HUES64 (cell line): ENCODE results near the gene COLGALT1.

Source experiments
- H3K27ac ChIP-seq: 2 replicates; pipeline ENCODE4 v1.7.0; 2013; ENCODE audit warnings: low read depth, low read length, inconsistent platforms
- H3K27me3 ChIP-seq: 2 replicates; pipeline ENCODE4 v1.6.1; 2013; ENCODE audit warnings: mild to moderate bottlenecking, low read length; ENCODE audit not compliant: insufficient read depth
- H3K36me3 ChIP-seq: 2 replicates; pipeline ENCODE4 v1.6.1; 2013; ENCODE audit warnings: mild to moderate bottlenecking, low read length; ENCODE audit not compliant: insufficient read depth
- H3K4me1 ChIP-seq: 2 replicates; pipeline ENCODE4 v1.6.1; 2013; ENCODE audit warnings: mild to moderate bottlenecking, low read length, moderate library complexity; ENCODE audit not compliant: insufficient read depth
- H3K4me3 ChIP-seq: 2 replicates; pipeline ENCODE4 v1.5.1; 2013; ENCODE audit warnings: mild to moderate bottlenecking, low read length, moderate library complexity
- H3K9ac ChIP-seq: 2 replicates; pipeline ENCODE4 v1.6.1; 2013; ENCODE audit warnings: mild to moderate bottlenecking, low read depth, low read length
- H3K9me3 ChIP-seq: 2 replicates; pipeline ENCODE4 v1.6.1; 2013; ENCODE audit warnings: low read depth, low read length; ENCODE audit not compliant: insufficient read depth
- WGBS: fragments of 150-250, 120-280 bp; methylation state at CpG from one replicate; pipeline ENCODE4 v1.1.7; 2013; ENCODE audit warnings: missing lambda C conversion rate; 5-methylcytosine and 5-hydroxymethylcytosine counted together

The COLGALT1 gene

GRCh38 chr19:17625980-17626379, 70.5 kb downstream of the COLGALT1 start:
- Histone ChIP-seq H3K9me3 (no peaks in the 10 kb centered on the region), H3K27ac (no peak overlapping the region), H3K4me1 (no peaks in the 10 kb centered on the region), H3K9ac (no peak overlapping the region), H3K36me3 (peaks cover 46% of the 10 kb centered on the region), H3K27me3 (no peaks in the 10 kb centered on the region), H3K4me3 (no peak overlapping the region)
- 91% methylated on average over 2 of the region's 2 CpGs for WGBS

- Histone ChIP-seq H3K27ac (no peak overlapping the region), H3K4me3 (no peak overlapping the region), H3K9me3 (no peaks in the 10 kb centered on the region), H3K27me3 (no peaks in the 10 kb centered on the region), H3K9ac (no peak overlapping the region), H3K4me1 (no peaks in the 10 kb centered on the region), H3K36me3 (peaks cover 46% of the 10 kb centered on the region)
- WGBS: 95% methylated on average over 12 of the region's 12 CpGs
Measured at GRCh38 chr19:17626456-17627015, 71.1 kb downstream of the COLGALT1 start.

- Histone ChIP-seq H3K27ac (no peak overlapping the region), H3K4me3 (no peak overlapping the region), H3K9ac (no peak overlapping the region), H3K9me3 (no peaks in the 10 kb centered on the region), H3K27me3 (no peaks in the 10 kb centered on the region), H3K4me1 (no peaks in the 10 kb centered on the region), H3K36me3 (peaks cover 42% of the 10 kb centered on the region)
- 93% methylated on average over 3 of the region's 3 CpGs for WGBS
Measured at GRCh38 chr19:17627161-17627560, 71.7 kb downstream of the COLGALT1 start.

GRCh38 chr19:17627921-17628320, 72.5 kb downstream of the COLGALT1 start:
- no peak overlapping the region for H3K27ac ChIP-seq
- H3K36me3 ChIP-seq: peaks cover 47% of the 10 kb centered on the region
- H3K4me1 ChIP-seq: no peaks in the 10 kb centered on the region
- 90% methylated on average over 5 of the region's 5 CpGs for WGBS
- H3K27me3 ChIP-seq: no peaks in the 10 kb centered on the region
- H3K9me3 ChIP-seq: no peaks in the 10 kb centered on the region
- H3K9ac ChIP-seq: no peak overlapping the region
- H3K4me3 ChIP-seq: no peak overlapping the region

- WGBS: 93% methylated on average over 2 of the region's 2 CpGs
- Histone ChIP-seq H3K9me3 (no peaks in the 10 kb centered on the region), H3K27ac (no peak overlapping the region), H3K4me3 (no peak overlapping the region), H3K36me3 (peaks cover 39% of the 10 kb centered on the region), H3K9ac (no peak overlapping the region), H3K27me3 (no peaks in the 10 kb centered on the region), H3K4me1 (no peaks in the 10 kb centered on the region)
Measured at GRCh38 chr19:17629760-17630159, 74.3 kb downstream of the COLGALT1 start.

GRCh38 chr19:17632577-17632976, 77.1 kb downstream of the COLGALT1 start:
- no peak overlapping the region for H3K4me3 ChIP-seq
- WGBS: 95% methylated on average over 9 of the region's 9 CpGs
- H3K4me1 ChIP-seq: no peaks in the 10 kb centered on the region
- no peak overlapping the region for H3K9ac ChIP-seq
- peaks cover 49% of the 10 kb centered on the region for H3K36me3 ChIP-seq
- H3K27ac ChIP-seq: no peak overlapping the region
- H3K9me3 ChIP-seq: no peaks in the 10 kb centered on the region
- no peaks in the 10 kb centered on the region for H3K27me3 ChIP-seq
